ENCODE results near the gene MMAB. TPM values are rescaled to one million over a fixed set of nuclear protein-coding genes. Genes with fewer than 3 reads are reported as not detected.

MMAB gene
- polyA plus RNA-seq (2013, experiment 1 of 4) = 35.5 TPM
- 30.1 TPM for polyA plus RNA-seq (2013, experiment 2 of 4)
- polyA plus RNA-seq (2013, experiment 3 of 4) = 23.9 TPM
- 26.2 TPM for polyA plus RNA-seq (2013, experiment 4 of 4)

- H3K36me3 ChIP-seq (ENCODE audit: control insufficient read depth, insufficient read depth, low read length) = peaks cover 6% of the 10 kb centered on the region
- H3K4me1 ChIP-seq (ENCODE audit: control insufficient read depth, insufficient read depth, low read length) = peaks cover 6% of the 10 kb centered on the region
- peak within 1 kb of the TSS; percentile 88 for H3K27ac ChIP-seq (ENCODE audit: insufficient read depth, low read depth, low read length, poor library complexity, severe bottlenecking)
- H3K9me3 ChIP-seq (ENCODE audit: control insufficient read depth, low read length) = no peaks in the 10 kb centered on the region
- no peaks in the 10 kb centered on the region for H3K27me3 ChIP-seq (ENCODE audit: control insufficient read depth, insufficient read depth, low read length, poor library complexity, severe bottlenecking)
- 3 to 4% methylated on average over 74 of the region's 74 CpGs for WGBS, 2 experiments
- H3K4me3 ChIP-seq (ENCODE audit: insufficient read depth, low read depth, low read length) = peak within 1 kb of the TSS; percentile 76
These were observed at the start of gene MMAB, which contains the start of gene MVK for GRCh38 chr12:109573029-109573913. TSS of gene MMAB (minus strand) at chr12:109573504. CDS start at chr12:109573480, 24 bp downstream. TSS of gene MVK (plus strand) at chr12:109573794. CDS start at chr12:109574823, 1,029 bp downstream.

GRCh38 chr12:109621901-109622364, 48.6 kb upstream of the MMAB start:
- 81 to 84% methylated on average over 21 to 22 of the region's 22 CpGs for WGBS, 2 experiments
- no peaks in the 10 kb centered on the region for H3K27me3 ChIP-seq (ENCODE audit: control insufficient read depth, insufficient read depth, low read length, poor library complexity, severe bottlenecking)

GRCh38 chr12:109621211-109621694, 47.9 kb upstream of the MMAB start:
- no peaks in the 10 kb centered on the region for H3K9me3 ChIP-seq (ENCODE audit: control insufficient read depth, low read length)
- H3K4me1 ChIP-seq (ENCODE audit: control insufficient read depth, insufficient read depth, low read length) = peaks cover 3% of the 10 kb centered on the region
- 93% methylated on average over 1 of the region's 1 CpG; no CpG with 5 or more reads in 1 of the 2 experiments for WGBS, 2 experiments
- H3K27me3 ChIP-seq (ENCODE audit: control insufficient read depth, insufficient read depth, low read length, poor library complexity, severe bottlenecking) = no peaks in the 10 kb centered on the region
- H3K36me3 ChIP-seq (ENCODE audit: control insufficient read depth, insufficient read depth, low read length) = no peaks in the 10 kb centered on the region
- no peak overlapping the region for H3K4me3 ChIP-seq (ENCODE audit: insufficient read depth, low read depth, low read length)
- no peak overlapping the region for H3K27ac ChIP-seq (ENCODE audit: insufficient read depth, low read depth, low read length, poor library complexity, severe bottlenecking)

More at GRCh38 chr12:109621901-109622364, 48.6 kb upstream of the MMAB start:
- no peaks in the 10 kb centered on the region for H3K9me3 ChIP-seq (ENCODE audit: control insufficient read depth, low read length)
- H3K4me3 ChIP-seq (ENCODE audit: insufficient read depth, low read depth, low read length) = no peak overlapping the region
- peaks cover 2% of the 10 kb centered on the region for H3K4me1 ChIP-seq (ENCODE audit: control insufficient read depth, insufficient read depth, low read length)
- H3K36me3 ChIP-seq (ENCODE audit: control insufficient read depth, insufficient read depth, low read length) = no peaks in the 10 kb centered on the region
- no peak overlapping the region for H3K27ac ChIP-seq (ENCODE audit: insufficient read depth, low read depth, low read length, poor library complexity, severe bottlenecking)

- H3K27me3 ChIP-seq (ENCODE audit: control insufficient read depth, insufficient read depth, low read length, poor library complexity, severe bottlenecking) = no peaks in the 10 kb centered on the region
- 92 to 93% methylated on average over 8 of the region's 8 CpGs for WGBS, 2 experiments
- H3K36me3 ChIP-seq (ENCODE audit: control insufficient read depth, insufficient read depth, low read length) = no peaks in the 10 kb centered on the region
- H3K9me3 ChIP-seq (ENCODE audit: control insufficient read depth, low read length) = no peaks in the 10 kb centered on the region
- no peak overlapping the region for H3K27ac ChIP-seq (ENCODE audit: insufficient read depth, low read depth, low read length, poor library complexity, severe bottlenecking)
- no peak overlapping the region for H3K4me3 ChIP-seq (ENCODE audit: insufficient read depth, low read depth, low read length)
- peaks cover 10% of the 10 kb centered on the region for H3K4me1 ChIP-seq (ENCODE audit: control insufficient read depth, insufficient read depth, low read length)
These were observed 45.8 kb upstream of the MMAB start for GRCh38 chr12:109619002-109619604.

- Histone ChIP-seq H3K27me3 (ENCODE audit: control insufficient read depth, insufficient read depth, low read length, poor library complexity, severe bottlenecking) (no peaks in the 10 kb centered on the region), H3K27ac (ENCODE audit: insufficient read depth, low read depth, low read length, poor library complexity, severe bottlenecking) (no peak overlapping the region), H3K4me1 (ENCODE audit: control insufficient read depth, insufficient read depth, low read length) (peaks cover 20% of the 10 kb centered on the region), H3K9me3 (ENCODE audit: control insufficient read depth, low read length) (no peaks in the 10 kb centered on the region), H3K4me3 (ENCODE audit: insufficient read depth, low read depth, low read length) (no peak overlapping the region), H3K36me3 (ENCODE audit: control insufficient read depth, insufficient read depth, low read length) (no peaks in the 10 kb centered on the region)
- WGBS, 2 experiments = 91% methylated on average over 5 of the region's 5 CpGs
These were observed 44.8 kb upstream of the MMAB start for GRCh38 chr12:109618082-109618481.

- Histone ChIP-seq H3K27me3 (ENCODE audit: control insufficient read depth, insufficient read depth, low read length, poor library complexity, severe bottlenecking) (no peaks in the 10 kb centered on the region), H3K9me3 (ENCODE audit: control insufficient read depth, low read length) (no peaks in the 10 kb centered on the region), H3K4me1 (ENCODE audit: control insufficient read depth, insufficient read depth, low read length) (peaks cover 20% of the 10 kb centered on the region), H3K36me3 (ENCODE audit: control insufficient read depth, insufficient read depth, low read length) (no peaks in the 10 kb centered on the region), H3K27ac (ENCODE audit: insufficient read depth, low read depth, low read length, poor library complexity, severe bottlenecking) (no peak overlapping the region), H3K4me3 (ENCODE audit: insufficient read depth, low read depth, low read length) (no peak overlapping the region)
- WGBS, 2 experiments = 91 to 92% methylated on average over 10 of the region's 10 CpGs
These were observed 44.2 kb upstream of the MMAB start for GRCh38 chr12:109617491-109617890.

- Histone ChIP-seq H3K9me3 (ENCODE audit: control insufficient read depth, low read length) (no peaks in the 10 kb centered on the region), H3K27ac (ENCODE audit: insufficient read depth, low read depth, low read length, poor library complexity, severe bottlenecking) (no peak overlapping the region), H3K36me3 (ENCODE audit: control insufficient read depth, insufficient read depth, low read length) (no peaks in the 10 kb centered on the region), H3K4me3 (ENCODE audit: insufficient read depth, low read depth, low read length) (no peak overlapping the region), H3K4me1 (ENCODE audit: control insufficient read depth, insufficient read depth, low read length) (peaks cover 20% of the 10 kb centered on the region), H3K27me3 (ENCODE audit: control insufficient read depth, insufficient read depth, low read length, poor library complexity, severe bottlenecking) (no peaks in the 10 kb centered on the region)
- WGBS, 2 experiments = 93 to 95% methylated on average over 13 to 14 of the region's 14 CpGs
These were observed 42.4 kb upstream of the MMAB start for GRCh38 chr12:109615556-109616229.

GRCh38 chr12:109613649-109614455, 40.5 kb upstream of the MMAB start:
- Histone ChIP-seq H3K4me1 (ENCODE audit: control insufficient read depth, insufficient read depth, low read length) (peaks cover 20% of the 10 kb centered on the region), H3K4me3 (ENCODE audit: insufficient read depth, low read depth, low read length) (no peak overlapping the region), H3K36me3 (ENCODE audit: control insufficient read depth, insufficient read depth, low read length) (no peaks in the 10 kb centered on the region), H3K27ac (ENCODE audit: insufficient read depth, low read depth, low read length, poor library complexity, severe bottlenecking) (no peak overlapping the region), H3K9me3 (ENCODE audit: control insufficient read depth, low read length) (no peaks in the 10 kb centered on the region), H3K27me3 (ENCODE audit: control insufficient read depth, insufficient read depth, low read length, poor library complexity, severe bottlenecking) (peaks cover 3% of the 10 kb centered on the region)
- 72 to 73% methylated on average over 26 of the region's 26 CpGs for WGBS, 2 experiments

- H3K27ac ChIP-seq (ENCODE audit: insufficient read depth, low read depth, low read length, poor library complexity, severe bottlenecking) = no peak overlapping the region
- no peaks in the 10 kb centered on the region for H3K9me3 ChIP-seq (ENCODE audit: control insufficient read depth, low read length)
- peaks cover 4% of the 10 kb centered on the region for H3K27me3 ChIP-seq (ENCODE audit: control insufficient read depth, insufficient read depth, low read length, poor library complexity, severe bottlenecking)
- H3K4me1 ChIP-seq (ENCODE audit: control insufficient read depth, insufficient read depth, low read length) = peaks cover 20% of the 10 kb centered on the region
- WGBS, 2 experiments = 48 to 55% methylated on average over 5 of the region's 5 CpGs
- no peak overlapping the region for H3K4me3 ChIP-seq (ENCODE audit: insufficient read depth, low read depth, low read length)
- H3K36me3 ChIP-seq (ENCODE audit: control insufficient read depth, insufficient read depth, low read length) = no peaks in the 10 kb centered on the region
These were observed 39.7 kb upstream of the MMAB start for GRCh38 chr12:109612975-109613502.
